Esophagus muscularis mucosa (tissue), 4 donors: ENCODE measurements around the gene CPA3.

ENCODE experiments used
- EP300 ChIP-seq: sonication (generic); formaldehyde crosslinking; IDR thresholded peaks from one replicate; pipeline ENCODE4 v1.6.1; 2017; ENCODE audit warnings: antibody characterized with exemption
- POLR2A ChIP-seq: fragments of 450-650 bp; IDR thresholded peaks from one replicate; pipeline ENCODE4 v1.6.1; 2017; ENCODE audit warnings: antibody characterized with exemption, moderate library complexity, mild to moderate bottlenecking, low read depth
- TF ChIP-seq, protein P1 (sequence below), 3 experiments: fragments of 200-600 bp in 2 of 3; fragments of 450-650 bp in 1 of 3; sonication (generic) in 2 of 3; IDR thresholded peaks; one replicate each; pipeline ENCODE4 v1.5.1; 2017 to 2019; ENCODE audit warnings: antibody characterized with exemption in 3 of 3, mild to moderate bottlenecking in 2 of 3, moderate library complexity in 1 of 3

DNA sequence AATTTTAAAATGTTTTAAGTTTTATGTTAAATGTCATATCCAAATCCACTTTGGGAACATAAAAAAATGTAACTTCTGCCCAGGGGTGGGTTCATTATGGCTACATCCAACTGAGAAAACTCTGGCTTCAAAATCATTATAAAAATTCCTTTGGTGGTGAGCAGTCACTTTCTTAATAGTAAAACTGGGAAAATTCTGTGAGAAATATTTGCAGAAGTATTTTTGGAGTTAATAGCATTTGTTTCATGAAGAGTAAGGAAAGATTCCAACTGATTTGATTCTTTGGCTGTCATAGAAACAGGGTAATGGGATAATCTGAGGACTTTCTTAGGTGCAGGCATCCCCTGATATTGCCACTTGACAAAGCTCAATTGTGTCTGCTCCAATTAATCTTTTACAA is 38.8 kb downstream of the CPA3 start:
- TF ChIP-seq POLR2A (no peak), EP300 (no peak)
- TF ChIP-seq, protein P1, sequence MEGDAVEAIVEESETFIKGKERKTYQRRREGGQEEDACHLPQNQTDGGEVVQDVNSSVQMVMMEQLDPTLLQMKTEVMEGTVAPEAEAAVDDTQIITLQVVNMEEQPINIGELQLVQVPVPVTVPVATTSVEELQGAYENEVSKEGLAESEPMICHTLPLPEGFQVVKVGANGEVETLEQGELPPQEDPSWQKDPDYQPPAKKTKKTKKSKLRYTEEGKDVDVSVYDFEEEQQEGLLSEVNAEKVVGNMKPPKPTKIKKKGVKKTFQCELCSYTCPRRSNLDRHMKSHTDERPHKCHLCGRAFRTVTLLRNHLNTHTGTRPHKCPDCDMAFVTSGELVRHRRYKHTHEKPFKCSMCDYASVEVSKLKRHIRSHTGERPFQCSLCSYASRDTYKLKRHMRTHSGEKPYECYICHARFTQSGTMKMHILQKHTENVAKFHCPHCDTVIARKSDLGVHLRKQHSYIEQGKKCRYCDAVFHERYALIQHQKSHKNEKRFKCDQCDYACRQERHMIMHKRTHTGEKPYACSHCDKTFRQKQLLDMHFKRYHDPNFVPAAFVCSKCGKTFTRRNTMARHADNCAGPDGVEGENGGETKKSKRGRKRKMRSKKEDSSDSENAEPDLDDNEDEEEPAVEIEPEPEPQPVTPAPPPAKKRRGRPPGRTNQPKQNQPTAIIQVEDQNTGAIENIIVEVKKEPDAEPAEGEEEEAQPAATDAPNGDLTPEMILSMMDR (IDR thresholded peaks at IDR 0.05), result no peak
